HG02943 (cell line): ENCODE data around the gene ADGRE3.
"Not testable (repeated sequence)": the region's sequence is repeated elsewhere in the genome, so short reads cannot be mapped to it uniquely, and the experiment has no call there.

ENCODE experiments used
- ATAC-seq: cut with Tn5 transposase; IDR thresholded peaks from one replicate; pipeline ENCODE4 v1.9.1; 2021; ENCODE audit warnings: mild to moderate bottlenecking, low read depth, moderate library complexity; ENCODE audit not compliant: unreplicated experiment

ADGRE3 gene

GRCh38 chr19:14612242-14612641, 62.4 kb downstream of the ADGRE3 start:
- ATAC-seq, result not testable (repeated sequence)

GRCh38 chr19:14611051-14611450, 63.6 kb downstream of the ADGRE3 start:
- no peak for ATAC-seq

DNA sequence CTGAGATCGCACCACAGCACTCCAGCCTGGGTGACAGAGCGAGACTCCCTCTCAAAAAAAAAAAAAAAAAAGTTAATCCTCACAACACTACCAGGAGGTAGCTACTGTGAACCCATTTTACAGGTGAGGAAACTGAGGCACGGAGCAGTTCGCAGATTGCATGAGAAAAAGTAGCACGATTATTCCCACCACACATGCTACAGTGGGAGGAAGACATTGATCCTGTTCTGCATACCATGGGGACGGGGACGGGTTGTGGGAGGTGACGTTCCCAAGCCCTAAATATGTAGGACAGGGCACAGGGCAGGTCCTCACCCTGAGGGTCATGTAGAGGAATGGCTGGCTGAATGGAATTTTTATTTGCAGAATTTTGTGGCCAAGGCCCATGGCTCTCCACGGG, 68.0 kb downstream of the ADGRE3 start:
- ATAC-seq, result no peak

- peak; percentile 70 for ATAC-seq
These were observed 70.7 kb downstream of the ADGRE3 start for GRCh38 chr19:14603990-14604387.

DNA sequence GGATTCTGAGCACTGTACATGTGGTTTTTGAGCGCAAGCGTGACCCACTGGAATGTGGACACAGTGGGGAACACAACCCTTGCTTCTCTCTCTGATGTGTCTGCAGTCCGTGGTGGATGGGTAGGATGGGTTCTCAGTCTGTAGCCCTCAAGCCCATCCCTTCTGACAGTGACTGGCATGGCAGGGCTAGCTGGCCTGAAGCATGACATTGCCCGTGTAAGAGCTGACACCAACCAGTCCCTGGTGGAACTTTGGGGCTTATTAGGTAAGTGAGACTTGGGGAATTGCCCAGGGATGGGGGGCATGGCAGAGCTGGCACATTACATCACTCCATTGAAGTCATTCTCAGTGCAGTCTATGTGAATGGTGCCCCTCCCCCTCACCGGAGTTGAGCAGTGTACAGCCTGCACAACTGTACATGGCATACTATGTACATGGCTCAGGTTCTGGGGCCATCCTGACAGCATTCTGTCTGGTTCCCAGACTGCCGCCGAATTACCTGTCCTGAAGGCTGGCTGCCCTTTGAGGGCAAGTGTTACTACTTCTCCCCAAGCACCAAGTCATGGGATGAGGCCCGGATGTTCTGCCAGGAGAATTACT, 75.0 kb downstream of the ADGRE3 start:
- ATAC-seq, result no peak

DNA sequence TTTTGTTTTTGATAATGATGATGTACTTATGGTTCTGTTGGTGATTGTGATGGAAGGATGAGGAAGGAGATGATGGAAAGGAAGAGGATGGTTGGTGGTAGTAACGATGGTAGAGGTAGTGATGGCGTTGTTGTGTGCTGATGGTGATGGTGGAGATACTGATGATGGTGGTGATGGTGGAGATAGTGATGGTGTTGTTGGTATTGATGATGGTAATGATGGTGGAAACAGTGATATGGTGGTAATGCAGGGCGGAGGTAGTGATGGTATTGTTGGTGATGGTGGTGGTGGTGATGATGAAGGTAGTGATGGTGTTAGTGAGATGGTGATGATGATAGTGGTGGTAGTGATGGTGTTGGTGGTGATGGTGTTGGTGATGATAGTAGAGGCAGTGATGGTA, 79.1 kb downstream of the ADGRE3 start:
- no peak for ATAC-seq

DNA sequence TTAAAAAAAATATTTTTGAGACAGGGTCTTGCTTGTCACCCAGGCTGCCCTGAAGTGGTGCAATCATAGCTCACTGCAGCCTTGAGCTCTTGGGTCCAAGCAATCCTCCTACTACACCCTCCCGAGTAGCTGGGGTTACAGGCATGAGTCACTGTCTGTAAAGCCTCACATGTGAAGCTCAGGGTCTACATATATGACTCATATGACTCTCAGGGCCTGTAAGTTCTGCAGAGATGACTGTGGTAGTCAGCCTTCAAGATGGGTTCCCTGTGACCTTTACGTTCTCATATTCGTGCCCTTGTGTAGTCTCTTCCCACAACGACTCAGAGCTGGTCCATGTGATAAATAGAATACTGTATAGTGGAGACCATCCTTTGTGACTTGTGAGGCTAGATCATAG, 85.2 kb downstream of the ADGRE3 start:
- ATAC-seq, result not testable (repeated sequence)

DNA sequence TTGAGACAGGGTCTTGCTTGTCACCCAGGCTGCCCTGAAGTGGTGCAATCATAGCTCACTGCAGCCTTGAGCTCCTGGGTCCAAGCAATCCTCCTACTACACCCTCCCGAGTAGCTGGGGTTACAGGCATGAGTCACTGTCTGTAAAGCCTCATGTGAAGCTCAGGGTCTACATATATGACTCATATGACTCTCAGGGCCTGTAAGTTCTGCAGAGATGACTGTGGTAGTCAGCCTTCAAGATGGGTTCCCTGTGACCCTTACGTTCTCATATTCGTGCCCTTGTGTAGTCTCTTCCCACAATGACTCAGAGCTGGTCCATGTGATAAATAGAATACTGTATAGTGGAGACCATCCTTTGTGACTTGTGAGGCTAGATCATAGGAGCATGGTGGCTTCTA, 89.5 kb downstream of the ADGRE3 start:
- peak; percentile 50 for ATAC-seq

DNA sequence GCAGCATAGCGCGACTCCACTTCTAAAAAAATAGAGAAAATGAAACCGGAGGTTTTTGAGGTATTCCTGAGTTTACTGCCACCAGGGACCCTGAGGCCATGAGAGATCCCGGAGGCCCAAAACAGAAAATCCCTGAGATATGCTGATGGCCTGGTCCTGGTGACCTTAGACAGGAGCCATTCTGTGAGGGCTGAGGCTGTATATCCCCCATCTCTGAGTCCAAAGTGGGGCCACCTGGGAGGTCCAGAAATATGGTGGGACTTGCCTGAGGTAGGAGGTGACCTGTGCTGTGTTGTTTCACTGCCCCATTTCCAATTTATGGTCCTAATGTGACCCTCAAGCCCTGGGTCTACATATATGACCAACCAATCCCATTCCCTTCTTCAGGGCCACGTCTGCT, 90.3 kb downstream of the ADGRE3 start:
- ATAC-seq, result not testable (repeated sequence)

DNA sequence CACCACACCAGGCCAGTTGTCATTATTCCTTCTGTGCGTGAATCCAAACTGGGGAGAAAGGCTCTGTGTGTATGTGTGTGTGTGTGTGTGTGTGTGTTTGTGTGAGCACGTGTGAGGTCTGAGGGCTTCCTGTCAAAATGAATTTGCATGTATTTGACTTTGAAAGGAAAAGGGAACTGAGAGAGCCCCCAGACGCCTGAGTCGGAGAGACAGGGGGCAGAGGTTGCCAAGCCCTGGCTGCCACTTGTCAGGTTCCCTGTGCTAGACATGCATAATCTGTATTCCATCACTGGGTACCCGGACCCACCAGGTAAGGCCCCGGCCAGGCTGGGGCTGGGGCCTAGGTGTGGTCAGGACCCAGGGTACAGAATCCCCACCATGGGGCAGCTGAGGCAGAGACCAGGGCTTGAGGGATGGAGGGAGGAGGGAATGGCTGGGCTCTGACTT, 91.7 kb downstream of the ADGRE3 start, which contains the start of gene CLEC17A:
CLEC17A (plus strand) TSS at position 191 of the 447 bp plus-strand sequence; CDS start at position 268, 77 bp downstream.
- ATAC-seq, result no peak

DNA sequence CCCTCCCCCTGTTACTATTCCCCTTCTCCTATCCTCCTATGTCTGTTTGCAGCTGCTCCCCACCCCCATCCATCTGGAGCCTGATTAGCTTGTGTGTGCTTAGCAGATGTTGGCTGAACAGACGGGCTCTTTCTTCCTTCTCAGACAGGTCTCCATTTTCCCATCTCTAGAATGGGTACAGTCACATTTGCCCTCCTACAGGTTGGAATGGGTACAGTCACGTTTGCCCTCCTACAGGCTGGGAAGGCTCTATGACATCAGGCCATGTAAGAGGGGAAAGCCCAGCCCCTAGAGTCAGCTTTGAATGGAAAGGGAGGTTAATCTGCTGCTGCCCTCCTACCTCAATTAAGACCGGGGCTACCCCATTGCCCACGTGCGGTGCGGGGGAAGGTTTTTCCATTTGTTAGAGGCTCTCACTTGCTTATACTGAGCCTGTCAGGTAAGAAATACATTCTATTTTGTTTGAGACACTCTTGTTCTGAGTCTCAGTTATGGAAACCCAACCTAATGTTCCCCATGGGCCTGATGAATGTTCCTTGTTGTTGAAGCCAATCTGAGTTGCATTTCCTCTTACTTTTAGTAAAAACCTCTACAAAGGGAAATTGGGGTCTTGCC, 93.9 kb downstream of the ADGRE3 start:
- ATAC-seq, result no peak

DNA sequence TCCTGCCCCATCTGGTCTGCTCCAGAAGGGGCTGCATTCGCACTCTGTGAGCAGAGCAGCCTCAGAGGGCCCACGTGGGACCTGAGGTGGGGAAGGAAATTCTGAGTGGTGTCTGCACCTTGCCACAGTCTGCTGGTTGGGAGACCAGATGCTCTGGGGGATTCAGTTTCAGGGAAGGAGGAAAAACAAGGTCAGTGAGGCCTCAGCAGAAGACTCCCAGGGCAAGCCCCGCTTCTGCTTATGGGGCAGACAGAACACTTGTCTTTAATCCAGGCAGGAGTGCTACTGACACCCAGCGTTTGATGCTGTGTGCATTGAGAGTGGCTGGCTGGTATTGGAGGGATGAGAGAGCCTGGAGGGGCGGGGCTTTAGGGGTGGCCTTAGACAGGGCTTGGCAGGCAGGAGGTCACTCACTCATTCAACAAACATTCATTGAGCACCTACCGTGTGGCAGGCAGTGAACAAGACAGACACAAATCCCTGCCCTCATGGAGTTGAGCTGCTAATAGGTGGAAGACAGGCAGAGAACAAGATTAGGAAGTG, 96.7 kb downstream of the ADGRE3 start:
- no peak for ATAC-seq

GRCh38 chr19:14577264-14577663, 97.4 kb downstream of the ADGRE3 start:
- no peak for ATAC-seq

- no peak for ATAC-seq
These were observed 98.3 kb downstream of the ADGRE3 start for GRCh38 chr19:14576363-14576762.

DNA sequence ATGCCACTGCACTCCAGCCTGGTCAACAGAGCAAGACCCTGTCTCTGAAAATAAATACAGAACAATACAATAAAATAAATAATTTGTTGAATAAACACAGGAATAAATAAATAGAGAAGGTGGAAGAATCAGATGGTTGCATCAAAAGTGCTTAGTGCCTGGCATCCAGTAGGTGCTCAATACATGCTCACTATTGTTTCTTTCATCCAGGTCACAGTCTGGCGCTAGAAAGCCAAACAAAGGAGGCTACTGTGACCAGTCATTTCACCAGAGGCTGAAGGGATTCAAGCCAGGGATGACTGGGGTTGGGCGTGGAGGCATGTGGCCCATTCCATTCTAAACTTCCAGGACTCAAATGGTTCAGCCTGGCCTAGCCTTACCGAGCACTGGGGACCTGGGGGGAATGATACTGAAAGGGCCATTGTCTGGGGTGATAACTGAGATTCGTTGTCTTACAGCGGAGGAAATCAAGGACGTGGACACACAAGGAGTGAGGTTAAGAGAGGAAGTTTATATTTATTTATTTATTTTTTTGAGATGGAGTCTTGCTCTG, 99.1 kb downstream of the ADGRE3 start:
- ATAC-seq, result no peak

GRCh38 chr19:14571695-14572490, 102.8 kb downstream of the ADGRE3 start, which contains the start of gene NDUFB7:
Gene NDUFB7, minus strand, starts transcription at chr19:14572066. Its CDS starts 66 bp downstream, at chr19:14572000.
- peak; percentile 78 for ATAC-seq

- no peak for ATAC-seq
These were observed 103.6 kb downstream of the ADGRE3 start for GRCh38 chr19:14570864-14571527.
